A375 (cell line): Measurements from ENCODE around the gene MTR. TPM values are rescaled to one million over a fixed set of nuclear protein-coding genes. Genes with fewer than 3 reads are reported as not detected.

ENCODE experiments used
- total RNA-seq: library from RNA; depleted of rRNA; stranded (reverse); fragments of >200 nt; shearing (Covaris generic); gene quantifications from 2 replicates; pipeline ENCODE4 v1.2.3, GENCODE V29; 2014; rRNA removed

The MTR gene
- 28.1 and 30.6 TPM in 2 replicates for total RNA-seq

GRCh38 chr1:236795035-236795756, at the start of gene MTR:
Gene MTR (plus strand): TSS chr1:236795292. CDS start chr1:236795704, 412 bp downstream.

Other genes with a start within 250 kb of the MTR start
- 75.0 and 76.4 TPM in 2 replicates for gene HEATR1, start 190.8 kb upstream of the MTR start, total RNA-seq
- 0.32 and 2.0 TPM in 2 replicates for gene ACTN2, start 108.8 kb upstream of the MTR start, total RNA-seq
- not detected in 2 replicates for gene MT1HL1, start 209.1 kb downstream of the MTR start, total RNA-seq
- 8.0 and 9.2 TPM in 2 replicates for gene RYR2, start 246.9 kb downstream of the MTR start, total RNA-seq